ENCODE results near the gene PCED1B.

Gene PCED1B

DNA sequence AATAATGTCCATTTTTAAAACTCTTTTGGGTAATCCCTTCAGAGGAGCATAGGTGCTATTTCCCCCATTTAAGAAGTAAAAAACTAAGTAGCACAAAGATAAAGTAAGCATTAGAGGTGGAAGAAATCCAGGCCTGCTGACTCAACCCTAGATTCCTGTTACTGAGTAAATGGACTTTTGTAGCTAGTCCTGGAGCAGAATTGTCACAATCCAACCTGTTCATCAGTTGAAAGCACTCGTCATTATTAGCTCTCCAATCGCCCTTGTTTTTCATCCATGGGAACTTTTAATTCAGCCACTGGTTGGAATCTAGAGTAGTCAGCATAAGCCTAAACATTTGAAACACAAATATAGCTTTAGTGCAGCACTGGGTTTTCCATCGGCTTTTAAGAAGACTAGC, 139.8 kb downstream of the PCED1B start:
- DNase-seq (ENCODE audit: low read depth) = no peak
- H3K4me3 ChIP-seq (ENCODE audit: low read depth, low read length) = no peak overlapping the region
- TF ChIP-seq, protein P1, sequence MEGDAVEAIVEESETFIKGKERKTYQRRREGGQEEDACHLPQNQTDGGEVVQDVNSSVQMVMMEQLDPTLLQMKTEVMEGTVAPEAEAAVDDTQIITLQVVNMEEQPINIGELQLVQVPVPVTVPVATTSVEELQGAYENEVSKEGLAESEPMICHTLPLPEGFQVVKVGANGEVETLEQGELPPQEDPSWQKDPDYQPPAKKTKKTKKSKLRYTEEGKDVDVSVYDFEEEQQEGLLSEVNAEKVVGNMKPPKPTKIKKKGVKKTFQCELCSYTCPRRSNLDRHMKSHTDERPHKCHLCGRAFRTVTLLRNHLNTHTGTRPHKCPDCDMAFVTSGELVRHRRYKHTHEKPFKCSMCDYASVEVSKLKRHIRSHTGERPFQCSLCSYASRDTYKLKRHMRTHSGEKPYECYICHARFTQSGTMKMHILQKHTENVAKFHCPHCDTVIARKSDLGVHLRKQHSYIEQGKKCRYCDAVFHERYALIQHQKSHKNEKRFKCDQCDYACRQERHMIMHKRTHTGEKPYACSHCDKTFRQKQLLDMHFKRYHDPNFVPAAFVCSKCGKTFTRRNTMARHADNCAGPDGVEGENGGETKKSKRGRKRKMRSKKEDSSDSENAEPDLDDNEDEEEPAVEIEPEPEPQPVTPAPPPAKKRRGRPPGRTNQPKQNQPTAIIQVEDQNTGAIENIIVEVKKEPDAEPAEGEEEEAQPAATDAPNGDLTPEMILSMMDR (IDR thresholded peaks at IDR 0.05; ENCODE audit: insufficient read depth, low read depth, low read length, missing control alignments) = no peak

DNA sequence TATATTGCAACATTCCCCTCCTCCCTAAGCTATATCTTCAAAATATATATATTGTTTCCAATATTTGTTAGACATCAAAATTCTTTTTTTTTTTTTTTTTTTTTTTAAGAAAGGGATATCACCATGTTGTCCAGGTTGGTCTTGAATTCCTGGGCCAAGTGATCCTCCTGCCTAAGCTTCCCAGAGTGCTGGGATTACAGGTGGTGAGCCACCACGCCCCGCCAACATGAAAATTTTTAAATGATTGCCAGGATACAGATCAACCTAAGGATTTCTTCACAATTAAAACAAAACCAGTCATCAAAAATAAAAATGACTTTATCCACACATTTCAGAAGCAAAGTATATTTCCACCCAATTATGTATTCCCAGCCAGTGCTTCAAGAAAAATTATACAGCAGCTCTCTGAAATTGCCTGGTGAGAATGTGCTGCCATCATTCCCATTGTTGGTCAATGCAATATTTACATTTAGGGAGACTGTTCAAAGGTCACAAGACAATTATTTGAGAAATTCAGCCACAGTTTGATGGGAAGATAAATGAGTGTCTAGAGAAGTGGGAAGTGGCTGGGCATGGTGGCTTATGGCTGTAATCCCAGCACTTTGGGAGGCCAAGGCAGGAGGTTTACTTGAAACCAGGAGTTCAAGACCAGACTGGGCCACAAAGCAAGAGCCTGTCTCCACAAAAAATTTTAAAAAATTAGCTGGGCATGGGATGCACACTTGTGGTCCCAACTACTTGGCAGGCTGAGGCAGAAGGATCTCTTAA, 142.0 kb downstream of the PCED1B start:
- TF ChIP-seq, protein P1 (IDR thresholded peaks at IDR 0.05; ENCODE audit: insufficient read depth, low read depth, low read length, missing control alignments) = no peak
- H3K4me3 ChIP-seq (ENCODE audit: low read depth, low read length) = no peak overlapping the region
- DNase-seq (ENCODE audit: low read depth) = no peak

DNA sequence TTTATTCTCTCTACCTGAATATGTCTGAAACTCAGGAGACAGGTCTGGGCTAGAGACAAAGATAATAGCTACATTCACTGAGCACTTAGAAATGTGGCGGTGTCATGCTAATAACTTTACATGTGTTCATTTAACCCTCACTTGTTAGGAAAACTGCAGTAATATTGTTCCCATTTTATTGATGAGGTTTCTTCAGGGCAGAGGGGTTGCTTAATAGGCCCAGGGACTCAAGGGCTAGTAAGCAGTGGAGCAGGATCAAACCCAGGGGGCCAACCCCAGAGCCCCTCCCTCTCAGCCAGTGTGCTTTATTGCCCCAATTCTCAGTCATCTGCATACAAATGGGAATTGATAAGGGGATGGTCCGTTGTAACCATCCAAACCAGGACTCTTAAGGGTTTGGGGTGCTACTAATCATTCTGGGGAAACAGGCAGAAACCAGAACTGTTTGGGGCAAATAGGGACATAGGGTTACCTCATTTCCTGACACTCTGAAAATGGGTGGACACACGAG, 143.2 kb downstream of the PCED1B start:
- no peak overlapping the region for H3K4me3 ChIP-seq (ENCODE audit: low read depth, low read length)
- no peak for DNase-seq (ENCODE audit: low read depth)
- TF ChIP-seq, protein P1 (IDR thresholded peaks at IDR 0.05; ENCODE audit: insufficient read depth, low read depth, low read length, missing control alignments) = no peak

DNA sequence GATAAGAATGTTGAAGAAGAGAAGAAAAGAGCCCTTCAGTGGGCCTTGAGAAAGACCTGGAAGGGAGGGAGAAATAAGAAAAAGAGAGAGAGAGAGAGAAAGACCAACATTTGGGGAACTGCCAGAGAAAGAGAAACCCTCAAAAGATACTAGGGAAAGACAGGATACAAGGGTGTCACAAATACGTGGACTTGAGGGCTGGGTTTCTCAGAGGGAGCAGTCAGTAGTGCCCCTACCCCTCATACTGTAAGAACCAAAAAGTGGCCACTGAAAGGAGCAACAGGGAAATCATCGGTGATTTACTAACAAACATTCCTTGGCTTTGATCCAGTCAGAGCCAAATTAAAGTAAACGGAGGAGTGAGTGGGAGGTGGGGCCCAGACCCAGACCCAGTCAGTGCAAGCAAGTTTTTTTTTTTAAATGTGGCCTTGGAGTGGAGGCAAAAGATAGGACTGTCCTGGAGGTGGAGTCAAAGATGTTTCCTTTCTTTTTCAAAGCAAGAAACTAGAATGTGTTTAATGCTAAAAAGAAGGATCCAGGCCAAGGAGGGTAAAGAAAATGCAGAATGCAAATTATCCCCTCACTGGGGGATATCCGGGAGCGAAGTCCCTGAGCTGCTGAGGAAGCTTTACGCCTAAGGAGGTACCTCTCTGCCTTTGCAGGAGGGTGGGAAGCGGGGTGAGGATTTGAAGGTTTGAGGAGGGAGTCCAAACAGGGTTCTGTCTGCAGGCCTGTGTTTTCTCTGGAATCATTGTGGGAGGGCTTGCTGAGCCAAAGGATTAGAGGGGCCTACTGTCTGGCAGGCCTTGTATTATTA, 143.8 kb downstream of the PCED1B start:
- peak overlapping the region; percentile 45 for H3K4me3 ChIP-seq (ENCODE audit: low read depth, low read length)
- DNase-seq (ENCODE audit: low read depth) = no peak
- TF ChIP-seq, protein P1 (IDR thresholded peaks at IDR 0.05; ENCODE audit: insufficient read depth, low read depth, low read length, missing control alignments) = no peak

DNA sequence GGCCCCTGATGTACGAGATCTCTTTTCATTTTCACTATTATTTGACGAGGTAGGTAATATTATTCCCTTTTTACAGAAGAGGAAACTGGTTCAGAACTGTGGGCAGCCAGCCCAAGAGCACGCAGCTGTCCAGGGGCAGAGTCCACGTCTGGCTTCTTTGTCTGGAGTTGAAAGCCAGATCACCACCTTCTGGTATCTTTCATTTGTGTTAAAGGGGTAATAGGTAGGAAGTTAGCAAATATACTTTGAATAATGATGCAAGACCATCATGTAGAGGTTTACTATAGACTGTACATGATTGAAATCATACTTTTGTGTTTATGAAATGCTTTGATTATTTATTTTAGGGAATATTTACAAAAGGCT, 144.4 kb downstream of the PCED1B start:
- no peak for DNase-seq (ENCODE audit: low read depth)
- peak overlapping the region; percentile 45 for H3K4me3 ChIP-seq (ENCODE audit: low read depth, low read length)
- TF ChIP-seq, protein P1 (IDR thresholded peaks at IDR 0.05; ENCODE audit: insufficient read depth, low read depth, low read length, missing control alignments) = no peak

DNA sequence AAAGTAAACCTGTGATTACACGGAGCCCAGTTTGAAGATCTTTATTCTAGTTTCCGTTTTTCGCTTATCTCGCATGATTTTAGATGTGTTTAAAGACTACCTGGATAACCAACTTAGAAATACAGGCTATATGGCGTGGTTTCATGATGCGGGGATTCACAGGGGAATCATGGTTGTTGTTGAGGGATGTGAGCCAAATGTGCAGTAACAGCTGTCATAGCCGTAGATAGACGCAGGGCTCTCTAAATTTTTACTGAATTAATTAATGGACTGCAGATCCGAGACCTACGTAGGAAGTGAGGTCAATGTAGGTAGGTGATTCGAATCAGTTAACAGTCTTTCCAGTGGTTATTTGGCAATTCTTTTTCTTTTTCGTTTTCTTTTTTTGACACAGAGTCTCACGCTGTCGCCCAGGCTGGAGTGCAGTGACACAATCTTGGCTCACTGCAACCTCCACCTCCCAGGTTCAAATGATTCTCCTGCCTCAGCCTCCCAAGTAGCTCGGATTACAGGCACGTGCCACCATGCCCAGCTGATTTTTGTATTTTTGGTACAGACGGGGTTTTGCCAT, 145.2 kb downstream of the PCED1B start:
- TF ChIP-seq, protein P1 (IDR thresholded peaks at IDR 0.05; ENCODE audit: insufficient read depth, low read depth, low read length, missing control alignments) = no peak
- H3K4me3 ChIP-seq (ENCODE audit: low read depth, low read length) = no peak overlapping the region
- no peak for DNase-seq (ENCODE audit: low read depth)
